D721Med (cell line): ENCODE results near the gene ELOVL3.

ENCODE experiments used
- DNase-seq: peaks from one replicate; pipeline ENCODE4 v3.0.0; 2011; ENCODE audit warnings: low spot score; ENCODE audit not compliant: insufficient read length
- FAIRE-seq: peaks from 2 replicates; lab custom pipeline; 2011; peaks lifted over from hg19 to GRCh38; lab: Jason Lieb, UNC
- TF ChIP-seq, protein P1 (sequence below): IDR thresholded peaks from 2 replicates; pipeline ENCODE4 v1.5.1; 2012; ENCODE audit warnings: mild to moderate bottlenecking, control low read depth; ENCODE audit not compliant: insufficient read depth; ENCODE audit errors: missing control alignments

The ELOVL3 gene

DNA sequence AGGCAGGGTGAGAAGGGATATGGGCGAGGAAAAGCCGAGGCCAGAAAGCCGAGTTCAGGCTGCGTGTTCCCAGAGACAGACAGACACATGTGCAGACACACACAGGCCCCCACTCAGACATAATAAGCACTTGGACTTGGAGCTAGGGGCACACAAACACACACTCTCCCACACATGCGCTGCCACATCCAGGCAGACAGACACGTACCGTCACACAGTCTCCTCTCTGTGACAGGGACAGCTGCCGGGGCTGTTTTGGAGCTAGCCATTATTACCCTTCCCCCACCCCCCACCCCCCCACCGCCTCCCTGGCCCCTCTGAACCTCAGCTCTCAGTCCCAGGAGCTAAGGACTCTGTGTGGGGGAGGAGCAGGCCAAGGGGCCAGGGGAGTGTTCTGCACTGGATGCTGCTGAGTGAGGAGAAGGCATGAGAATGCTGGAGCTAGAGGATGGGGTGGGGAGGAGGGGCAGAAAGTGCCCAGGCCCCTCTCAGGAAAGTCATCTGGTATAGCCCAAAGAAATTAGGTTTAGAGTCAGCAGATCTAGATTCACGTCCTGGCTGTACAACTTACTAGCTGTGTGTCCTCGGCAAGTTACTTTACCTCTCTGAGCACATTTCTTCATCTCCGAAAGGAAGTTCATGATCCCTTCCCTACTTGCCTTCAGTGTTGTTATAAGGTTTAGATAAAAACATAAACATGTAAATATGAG lies 8.9 kb downstream of the ELOVL3 start:
- FAIRE-seq (no peak), DNase-seq (no peak)
- TF ChIP-seq, protein P1, sequence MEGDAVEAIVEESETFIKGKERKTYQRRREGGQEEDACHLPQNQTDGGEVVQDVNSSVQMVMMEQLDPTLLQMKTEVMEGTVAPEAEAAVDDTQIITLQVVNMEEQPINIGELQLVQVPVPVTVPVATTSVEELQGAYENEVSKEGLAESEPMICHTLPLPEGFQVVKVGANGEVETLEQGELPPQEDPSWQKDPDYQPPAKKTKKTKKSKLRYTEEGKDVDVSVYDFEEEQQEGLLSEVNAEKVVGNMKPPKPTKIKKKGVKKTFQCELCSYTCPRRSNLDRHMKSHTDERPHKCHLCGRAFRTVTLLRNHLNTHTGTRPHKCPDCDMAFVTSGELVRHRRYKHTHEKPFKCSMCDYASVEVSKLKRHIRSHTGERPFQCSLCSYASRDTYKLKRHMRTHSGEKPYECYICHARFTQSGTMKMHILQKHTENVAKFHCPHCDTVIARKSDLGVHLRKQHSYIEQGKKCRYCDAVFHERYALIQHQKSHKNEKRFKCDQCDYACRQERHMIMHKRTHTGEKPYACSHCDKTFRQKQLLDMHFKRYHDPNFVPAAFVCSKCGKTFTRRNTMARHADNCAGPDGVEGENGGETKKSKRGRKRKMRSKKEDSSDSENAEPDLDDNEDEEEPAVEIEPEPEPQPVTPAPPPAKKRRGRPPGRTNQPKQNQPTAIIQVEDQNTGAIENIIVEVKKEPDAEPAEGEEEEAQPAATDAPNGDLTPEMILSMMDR: no peak

DNA sequence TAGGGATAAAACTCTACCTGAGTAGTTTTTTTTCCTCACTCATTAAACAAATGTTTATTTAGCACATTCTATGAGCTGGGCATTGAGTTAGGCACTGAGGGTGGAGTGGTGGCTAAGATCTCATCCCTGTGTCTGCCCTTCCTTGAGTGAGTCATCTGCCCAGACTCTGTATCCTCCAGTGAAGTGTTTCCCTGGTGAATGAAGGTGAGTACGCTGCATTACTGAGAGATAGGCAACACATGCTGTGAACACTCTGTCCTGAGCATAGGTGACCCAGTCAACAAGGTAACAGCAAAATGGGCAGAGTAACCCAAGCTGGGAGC lies 9.5 kb downstream of the ELOVL3 start:
- TF ChIP-seq, protein P1: no peak
- FAIRE-seq: no peak
- no peak for DNase-seq

DNA sequence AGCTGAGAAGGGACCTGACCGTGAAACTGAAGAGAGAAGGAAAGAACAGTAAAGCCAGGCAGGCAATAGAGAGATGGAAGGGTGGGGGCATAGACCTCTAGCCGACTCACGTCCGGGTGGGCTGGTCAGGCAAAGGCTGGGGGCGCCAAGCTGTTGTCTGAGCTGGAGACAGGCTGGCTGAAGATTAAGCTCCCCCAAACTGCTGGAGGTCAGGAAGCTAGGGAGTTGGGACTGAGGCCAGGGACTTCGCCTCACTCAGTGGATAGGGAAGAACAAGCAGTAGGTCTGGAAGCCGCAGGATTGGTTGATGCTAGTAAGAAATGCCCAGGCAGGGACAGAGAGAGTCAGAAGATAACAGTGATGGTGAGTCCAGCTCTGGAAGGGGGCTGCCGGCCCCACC lies 9.9 kb downstream of the ELOVL3 start:
- TF ChIP-seq, protein P1: no peak
- DNase-seq (no peak), FAIRE-seq (no peak)

DNA sequence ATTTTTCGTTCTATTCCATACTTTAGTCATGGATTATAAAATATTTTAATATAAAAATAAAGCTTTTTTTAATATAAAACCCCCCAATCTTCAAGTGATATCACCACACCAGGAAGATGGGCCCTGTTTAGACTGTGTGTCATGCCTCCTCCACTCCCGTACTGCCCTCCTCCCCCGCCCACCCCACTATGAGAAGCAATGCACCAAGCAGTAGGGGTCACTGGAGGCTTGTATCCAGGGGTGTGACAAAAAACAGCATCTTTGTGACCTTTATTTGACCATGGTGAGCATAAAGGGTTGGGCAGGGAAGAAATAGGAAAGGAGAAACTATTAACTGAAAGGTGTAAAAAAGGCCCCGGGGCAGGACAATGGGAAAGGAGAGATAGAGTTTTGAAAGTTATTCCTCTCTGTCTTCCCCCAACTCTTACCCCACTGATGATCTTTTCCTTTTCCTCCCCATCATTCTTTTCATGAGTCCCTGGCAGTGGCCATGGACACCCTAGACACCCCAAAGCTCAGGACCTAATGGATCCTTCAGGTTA lies 11.7 kb downstream of the ELOVL3 start:
- no peak for DNase-seq
- TF ChIP-seq, protein P1: no peak

DNA sequence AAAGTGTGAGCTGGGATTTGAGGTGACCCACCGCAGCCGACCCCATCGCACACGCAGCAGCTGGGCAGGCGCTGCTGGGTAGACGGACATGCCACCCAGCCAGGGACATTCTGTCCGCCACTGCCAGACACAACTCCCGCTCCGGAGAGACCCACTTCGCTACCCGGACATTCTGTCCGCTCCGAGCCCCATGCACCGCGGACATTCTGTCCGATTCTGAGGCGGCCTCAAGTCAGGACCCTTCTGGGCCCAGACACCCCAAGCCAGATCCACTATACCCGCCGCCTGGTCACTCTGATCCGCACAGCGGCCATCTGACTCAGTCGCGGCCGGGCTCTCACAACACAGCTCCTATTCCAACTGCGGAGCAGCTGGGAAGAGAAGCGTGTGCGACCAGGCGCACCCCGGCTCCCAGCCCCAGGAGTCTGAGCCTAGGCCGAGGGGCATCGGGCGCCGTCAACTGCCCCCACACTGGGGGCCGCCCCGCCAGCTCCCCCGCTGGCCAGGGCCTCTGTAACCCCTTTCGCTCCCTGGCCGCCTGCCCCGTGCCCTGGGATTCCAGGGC lies 14.4 kb downstream of the ELOVL3 start:
- no peak for DNase-seq
- no peak for FAIRE-seq
- TF ChIP-seq, protein P1: no peak

More for the DNA sequence above, 11.7 kb downstream of the ELOVL3 start:
- FAIRE-seq: no peak

DNA sequence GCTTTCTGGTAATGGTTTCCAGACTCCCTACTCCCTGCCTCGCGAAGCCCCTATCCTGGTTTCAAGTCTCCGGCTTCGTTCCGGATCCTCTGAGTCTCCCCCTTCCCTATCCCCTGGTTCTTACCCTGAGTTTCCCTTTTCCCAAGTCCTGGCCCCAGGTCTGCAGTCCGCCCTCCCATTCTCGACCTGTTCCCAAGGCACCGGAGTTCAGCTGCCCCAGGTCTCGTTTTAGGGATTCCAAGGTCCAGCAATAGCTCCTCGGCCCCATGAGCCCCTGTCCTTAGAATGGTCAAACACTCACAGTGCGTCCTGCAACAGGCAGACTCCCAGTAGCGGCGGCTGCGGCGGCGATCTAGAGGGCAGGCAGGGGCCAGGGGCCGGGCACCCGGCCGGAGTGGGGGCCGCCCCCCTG lies 14.9 kb downstream of the ELOVL3 start:
- TF ChIP-seq, protein P1: no peak
- DNase-seq (no peak), FAIRE-seq (no peak)
